ENCODE measurements around the gene SBNO1. TPM values are rescaled to one million over a fixed set of nuclear protein-coding genes. Genes with fewer than 3 reads are reported as not detected.
"Not testable (repeated sequence)": the region's sequence is repeated elsewhere in the genome, so short reads cannot be mapped to it uniquely, and the experiment has no call there.

Gene SBNO1
- total RNA-seq, 1 donor from 2014 or later: 21.7 TPM

DNA sequence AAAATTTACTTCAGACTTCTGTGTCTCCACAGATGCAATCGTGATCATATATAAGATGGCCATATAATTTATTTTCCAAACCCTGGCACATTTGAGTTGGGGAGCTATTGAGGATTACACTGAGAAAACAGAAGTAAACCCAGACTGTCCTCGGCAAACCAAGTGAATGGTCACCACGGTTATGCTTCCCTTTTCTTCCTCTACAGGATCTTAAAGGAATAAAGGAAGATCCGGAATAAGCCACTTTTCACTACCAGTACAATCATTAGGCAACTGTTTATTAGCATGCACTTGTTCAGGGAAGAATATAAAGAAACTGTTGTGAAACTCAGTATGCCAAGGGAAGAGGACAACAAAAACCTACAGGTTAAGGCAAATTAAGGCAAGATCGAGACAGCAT lies 27.6 kb downstream of the SBNO1 start:
- ATAC-seq: no peak

- no peak for ATAC-seq
These were observed 28.1 kb downstream of the SBNO1 start for GRCh38 chr12:123336530-123336929.

- no peak for ATAC-seq
These were observed 29.2 kb downstream of the SBNO1 start for GRCh38 chr12:123335490-123335889.

DNA sequence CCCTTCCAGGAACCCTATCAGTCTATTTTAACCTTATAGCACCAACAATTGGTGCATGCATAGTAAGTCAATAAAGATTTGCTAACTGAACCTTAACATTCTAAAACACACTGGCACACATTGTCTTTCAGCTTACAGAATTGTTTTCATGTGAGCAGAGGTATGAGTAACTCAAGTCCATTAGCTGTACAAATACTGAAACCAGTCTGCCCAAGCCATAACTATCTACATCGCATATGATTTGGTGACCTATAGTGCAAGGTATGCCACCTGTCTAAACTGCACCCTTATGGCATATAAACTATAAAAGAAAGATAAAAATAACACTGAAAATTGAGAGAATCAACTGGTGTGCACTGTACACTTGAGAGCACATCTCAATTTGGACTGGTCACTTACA lies 34.8 kb downstream of the SBNO1 start:
- ATAC-seq: no peak

DNA sequence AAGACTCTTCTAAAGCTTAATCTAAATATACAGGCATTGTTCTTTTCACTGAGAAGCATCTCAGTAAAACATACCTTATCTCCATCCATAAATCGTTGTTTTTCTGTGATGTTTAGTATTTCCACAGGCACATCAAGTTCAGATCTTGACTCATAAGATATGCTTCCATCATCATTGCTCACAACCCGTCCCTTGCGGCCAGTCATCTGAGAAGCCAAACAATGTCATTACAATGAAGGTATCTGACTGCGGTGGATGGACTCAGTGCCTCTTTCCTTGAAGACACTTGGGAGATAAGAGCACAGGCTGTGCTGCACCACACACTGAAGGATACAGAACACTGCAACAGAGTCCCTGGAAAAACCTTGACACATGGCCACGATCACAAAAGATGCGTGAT lies 44.8 kb downstream of the SBNO1 start:
- no peak for ATAC-seq

- ATAC-seq: no peak
These were observed 45.4 kb downstream of the SBNO1 start for GRCh38 chr12:123319273-123319672.

DNA sequence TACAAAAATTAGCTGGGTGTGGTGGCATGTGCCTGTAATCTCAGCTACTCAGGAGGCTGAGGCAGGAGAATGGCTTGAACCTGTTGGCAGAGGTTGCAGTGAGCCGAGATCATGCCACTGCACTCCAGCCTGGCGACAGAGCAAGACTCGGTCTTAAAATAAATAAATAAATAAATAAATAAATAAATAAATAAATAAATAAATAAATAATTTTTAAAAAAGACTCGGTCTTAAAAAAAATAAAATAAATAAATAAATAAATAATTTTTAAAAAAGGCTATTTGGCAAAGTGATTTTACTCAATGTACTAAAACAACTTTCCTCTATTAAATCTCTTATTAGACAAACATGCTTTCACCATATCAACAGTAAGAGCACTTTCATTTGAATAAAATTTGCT lies 51.6 kb downstream of the SBNO1 start:
- not testable (repeated sequence) for ATAC-seq

- no peak for ATAC-seq
These were observed 58.4 kb downstream of the SBNO1 start for GRCh38 chr12:123306200-123306599.

- ATAC-seq: no peak
These were observed 59.5 kb downstream of the SBNO1 start for GRCh38 chr12:123305136-123305535.

DNA sequence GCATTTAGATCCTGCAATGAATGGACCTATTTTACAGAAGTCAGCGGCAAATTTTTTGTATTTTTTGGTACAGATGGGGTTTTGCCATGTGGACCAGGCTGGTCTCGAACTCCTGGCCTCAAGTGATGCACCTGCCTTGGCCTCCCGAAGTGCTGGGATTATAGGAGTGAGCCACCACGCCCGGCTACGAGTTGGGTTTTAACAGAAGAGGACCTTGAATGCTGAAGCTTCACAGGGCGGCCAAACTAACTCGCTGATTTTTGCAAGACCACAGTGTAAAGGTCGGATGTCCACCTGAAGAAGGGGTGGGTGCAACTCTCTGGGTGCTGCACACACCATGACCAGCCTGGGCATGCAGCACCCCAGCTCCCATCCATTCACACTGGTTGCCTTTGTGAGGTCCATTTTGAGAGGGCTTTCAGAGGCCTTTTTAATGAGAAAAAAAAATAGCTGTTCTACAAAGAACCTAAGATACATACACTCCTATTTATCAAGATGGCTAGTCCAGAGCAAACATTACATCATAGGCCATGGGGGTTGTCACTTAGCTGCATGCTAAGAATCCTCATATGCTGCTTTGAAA lies 71.4 kb downstream of the SBNO1 start:
- no peak for ATAC-seq

GRCh38 chr12:123289911-123290310 lies 74.7 kb downstream of the SBNO1 start:
- ATAC-seq: no peak

- no peak for ATAC-seq
These were observed 75.8 kb downstream of the SBNO1 start for GRCh38 chr12:123288751-123289346.

- ATAC-seq: no peak
These were observed 77.8 kb downstream of the SBNO1 start for GRCh38 chr12:123286652-123287373.

- no peak for ATAC-seq
These were observed 80.0 kb downstream of the SBNO1 start for GRCh38 chr12:123284669-123285068.

- no peak for ATAC-seq
These were observed 81.2 kb downstream of the SBNO1 start for GRCh38 chr12:123283461-123283860.

- no peak for ATAC-seq
These were observed 82.5 kb downstream of the SBNO1 start for GRCh38 chr12:123282111-123282510.

DNA sequence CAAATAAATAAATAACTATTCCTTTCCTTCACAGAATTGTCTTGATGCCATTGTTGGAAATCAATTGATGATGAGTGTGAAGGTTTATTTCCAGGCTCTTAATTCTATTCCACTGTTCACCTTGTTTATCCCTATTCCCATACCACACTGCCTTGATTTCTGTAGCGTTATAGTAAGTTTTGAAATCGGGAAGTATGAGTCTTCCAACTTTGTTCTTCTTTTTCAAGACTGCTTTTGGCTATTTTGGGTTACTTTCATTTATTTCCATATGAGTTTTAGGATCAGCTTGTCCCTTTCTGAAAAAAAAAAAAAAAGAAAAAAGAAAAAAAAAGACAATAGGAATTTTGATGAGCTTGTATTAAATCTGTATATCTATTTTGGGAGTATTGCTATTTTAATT lies 83.7 kb downstream of the SBNO1 start:
- ATAC-seq: no peak

DNA sequence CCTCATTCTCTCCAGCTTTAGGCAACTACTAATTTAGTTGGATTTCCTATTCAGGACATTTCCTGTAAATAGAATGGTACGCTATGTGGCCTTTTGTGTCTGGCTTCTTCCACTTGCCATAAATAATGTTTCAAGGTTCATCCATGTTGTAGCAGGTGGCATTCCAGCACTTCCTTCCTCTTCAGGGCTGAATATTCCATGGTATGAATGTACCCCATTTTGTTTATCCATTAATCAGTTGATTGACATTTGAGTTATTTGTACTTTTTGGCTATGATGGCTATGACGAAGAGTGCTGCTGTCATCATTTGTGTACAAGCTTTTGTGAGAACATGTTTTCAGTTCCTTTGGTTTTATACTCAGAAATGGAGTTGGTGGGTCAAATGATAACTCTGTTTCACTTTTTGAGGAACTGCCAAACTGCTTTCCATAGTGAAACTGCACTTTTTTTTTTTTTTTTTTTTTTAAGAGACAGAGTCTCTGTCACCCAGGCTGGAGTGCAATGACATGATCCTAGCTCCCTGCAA lies 86.5 kb downstream of the SBNO1 start:
- ATAC-seq: no peak

- ATAC-seq: no peak
These were observed 91.5 kb downstream of the SBNO1 start for GRCh38 chr12:123273166-123273565.

DNA sequence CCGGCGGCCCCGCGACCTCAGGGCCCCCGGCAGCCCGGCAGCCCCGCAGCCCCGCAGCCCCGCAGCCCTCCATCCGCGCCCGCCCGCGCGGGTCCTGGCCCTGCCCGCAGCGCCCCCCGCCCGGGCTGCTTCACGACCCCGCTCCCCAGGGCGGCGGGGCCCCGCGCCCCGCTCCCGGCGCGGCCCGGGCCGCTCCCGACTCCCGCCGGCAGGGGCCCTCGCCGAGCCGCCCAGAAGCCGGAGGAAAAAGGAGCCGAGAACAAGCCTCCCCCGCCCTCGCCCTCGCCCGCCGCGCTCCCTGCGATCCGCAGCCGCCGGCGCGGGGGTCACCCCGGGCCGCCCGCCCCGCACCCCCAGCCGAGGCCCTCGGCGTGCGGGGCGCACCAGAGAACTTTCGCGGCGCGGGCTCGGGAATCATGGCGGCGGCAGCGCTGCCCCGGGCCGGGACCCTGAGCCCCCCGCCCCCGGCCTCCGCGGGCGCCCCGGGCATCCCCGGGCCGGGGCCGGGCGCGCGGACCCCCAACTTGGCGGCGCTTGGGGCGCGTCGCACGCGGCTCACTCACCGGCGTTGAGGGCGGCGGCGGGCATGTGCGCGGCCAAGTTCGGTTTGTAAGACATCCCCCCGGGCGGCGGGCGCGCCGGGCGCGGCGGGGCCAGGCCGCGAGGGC lies 93.5 kb downstream of the SBNO1 start:
- ATAC-seq: peak; percentile 56

DNA sequence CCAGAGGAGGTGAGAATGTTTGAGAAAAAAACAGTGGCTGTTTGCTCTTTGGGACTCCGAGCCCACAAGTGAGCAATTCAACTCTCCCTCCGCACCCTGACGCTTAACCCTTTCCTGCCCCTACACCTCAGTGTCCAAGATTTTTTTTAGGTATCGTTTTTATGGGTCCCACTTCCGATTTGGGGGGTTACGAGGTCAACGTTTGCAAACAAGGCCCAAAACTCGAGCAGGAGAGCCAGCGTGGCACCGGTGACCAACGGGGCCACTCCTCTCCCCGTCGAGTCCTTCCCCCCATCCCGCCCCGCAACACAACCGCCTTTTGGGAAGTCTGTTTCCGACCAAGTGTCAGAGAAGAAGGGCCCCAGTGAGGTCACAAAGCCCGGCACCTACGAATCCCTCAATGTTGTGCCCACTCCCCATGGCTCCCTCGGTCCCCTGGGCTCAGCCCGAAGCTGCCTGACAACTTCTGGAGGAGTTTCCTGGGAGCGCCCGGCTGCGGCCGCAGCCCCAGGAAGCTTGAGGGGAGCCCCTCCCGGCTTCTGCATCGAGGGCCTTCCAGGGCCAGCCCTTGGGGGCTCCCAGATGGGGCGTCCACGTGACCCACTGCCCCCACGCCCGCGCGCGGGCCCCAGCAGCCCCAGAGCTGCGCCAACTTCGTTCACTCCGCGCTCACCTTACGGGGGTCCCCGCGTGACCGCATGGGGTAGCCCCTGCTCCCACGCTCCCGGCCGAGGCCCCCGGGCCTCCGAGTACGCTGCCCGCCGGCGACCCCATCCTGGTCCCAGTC lies 94.2 kb downstream of the SBNO1 start:
- ATAC-seq: peak; percentile 2

DNA sequence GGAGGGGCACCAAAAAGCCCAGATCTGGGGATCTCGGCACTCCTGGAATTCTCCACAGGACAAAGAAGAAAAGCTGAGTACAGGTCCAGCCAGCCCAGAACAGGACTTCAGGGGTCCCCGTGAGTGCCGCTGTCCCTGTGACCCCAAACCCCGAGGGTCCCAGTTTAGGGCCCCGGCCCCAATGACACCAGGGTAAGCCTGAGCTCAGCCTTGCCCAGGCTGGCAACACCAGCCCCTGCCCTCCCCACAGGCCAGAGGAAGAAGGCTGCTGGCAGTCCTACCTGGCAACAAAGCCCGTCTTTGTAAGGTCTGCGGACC lies 94.8 kb downstream of the SBNO1 start:
- no peak for ATAC-seq

- peak; percentile 42 for ATAC-seq
These were observed 95.2 kb downstream of the SBNO1 start for GRCh38 chr12:123269395-123269892.
